NCI-H146 (cell line): ENCODE results near the gene PYGM.

Source experiments
- DNase-seq: peaks from one replicate; lab custom pipeline; 2025; lab: John Stamatoyannopoulos, UW

The PYGM gene

GRCh38 chr11:64759722-64760719, at the start of gene PYGM:
TSS of gene PYGM (minus strand) at chr11:64759974. CDS start at chr11:64759898, 76 bp downstream.
- DNase-seq, result no peak

- no peak for DNase-seq
These were observed 45.7 kb upstream of the PYGM start for GRCh38 chr11:64805481-64805880.

GRCh38 chr11:64804346-64805210, 44.8 kb upstream of the PYGM start:
- DNase-seq, result no peak

- no peak for DNase-seq
These were observed 44.1 kb upstream of the PYGM start for GRCh38 chr11:64803846-64804345.

GRCh38 chr11:64803158-64803845, 43.5 kb upstream of the PYGM start, which contains the start of gene MAP4K2:
TSS of gene MAP4K2 (minus strand) at chr11:64803214. CDS start at chr11:64803149, 65 bp downstream.
- peak; percentile 81 for DNase-seq

GRCh38 chr11:64802370-64803157, 42.8 kb upstream of the PYGM start:
- no peak for DNase-seq

GRCh38 chr11:64801561-64802369, 42.0 kb upstream of the PYGM start:
- no peak for DNase-seq

GRCh38 chr11:64801158-64801464, 41.3 kb upstream of the PYGM start:
- DNase-seq, result no peak

GRCh38 chr11:64800303-64801157, 40.8 kb upstream of the PYGM start:
- no peak for DNase-seq

- DNase-seq, result no peak
These were observed 40.0 kb upstream of the PYGM start for GRCh38 chr11:64799623-64800302.

GRCh38 chr11:64799256-64799622, 39.5 kb upstream of the PYGM start:
- DNase-seq, result no peak

- no peak for DNase-seq
These were observed 37.2 kb upstream of the PYGM start for GRCh38 chr11:64796757-64797541.

- DNase-seq, result no peak
These were observed 36.4 kb upstream of the PYGM start for GRCh38 chr11:64796047-64796756.

GRCh38 chr11:64794526-64794925, 34.8 kb upstream of the PYGM start:
- no peak for DNase-seq

- no peak for DNase-seq
These were observed 33.7 kb upstream of the PYGM start for GRCh38 chr11:64793271-64794160.

GRCh38 chr11:64792482-64792881, 32.7 kb upstream of the PYGM start:
- no peak for DNase-seq
